ENCODE results near the gene FNIP1.

FNIP1 gene

DNA sequence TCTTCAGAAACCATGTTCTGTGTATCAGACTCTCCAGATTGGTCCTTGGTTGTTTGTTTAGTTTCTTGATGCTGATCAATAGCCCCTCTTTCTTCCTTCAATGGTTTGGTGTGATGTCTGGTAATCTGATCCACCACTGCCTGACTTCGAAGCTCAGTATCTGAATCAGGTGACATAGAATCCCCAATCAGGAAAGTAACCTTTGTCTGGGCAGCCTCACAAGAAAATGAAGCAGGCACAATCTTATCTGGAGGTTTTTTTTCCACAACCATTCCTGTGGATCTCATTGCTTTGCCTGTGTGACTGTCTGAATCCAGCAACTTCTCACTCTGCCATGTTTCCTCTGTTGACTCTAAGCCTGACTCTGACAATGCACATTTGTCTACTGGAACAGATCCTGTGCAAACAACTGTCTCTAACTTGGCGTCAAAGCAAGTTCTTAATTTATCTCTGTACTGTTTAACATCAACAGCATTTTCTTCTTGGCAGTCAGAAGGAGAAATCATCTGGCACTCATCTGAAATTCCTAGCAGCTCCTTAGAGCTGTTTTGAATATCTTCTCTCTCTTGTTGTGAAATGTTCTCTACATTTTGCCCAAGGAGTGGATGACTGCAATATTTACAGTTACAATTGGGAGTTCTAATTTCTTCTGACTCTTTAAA is 124.7 kb downstream of the FNIP1 start:
- TF ChIP-seq, protein P1, sequence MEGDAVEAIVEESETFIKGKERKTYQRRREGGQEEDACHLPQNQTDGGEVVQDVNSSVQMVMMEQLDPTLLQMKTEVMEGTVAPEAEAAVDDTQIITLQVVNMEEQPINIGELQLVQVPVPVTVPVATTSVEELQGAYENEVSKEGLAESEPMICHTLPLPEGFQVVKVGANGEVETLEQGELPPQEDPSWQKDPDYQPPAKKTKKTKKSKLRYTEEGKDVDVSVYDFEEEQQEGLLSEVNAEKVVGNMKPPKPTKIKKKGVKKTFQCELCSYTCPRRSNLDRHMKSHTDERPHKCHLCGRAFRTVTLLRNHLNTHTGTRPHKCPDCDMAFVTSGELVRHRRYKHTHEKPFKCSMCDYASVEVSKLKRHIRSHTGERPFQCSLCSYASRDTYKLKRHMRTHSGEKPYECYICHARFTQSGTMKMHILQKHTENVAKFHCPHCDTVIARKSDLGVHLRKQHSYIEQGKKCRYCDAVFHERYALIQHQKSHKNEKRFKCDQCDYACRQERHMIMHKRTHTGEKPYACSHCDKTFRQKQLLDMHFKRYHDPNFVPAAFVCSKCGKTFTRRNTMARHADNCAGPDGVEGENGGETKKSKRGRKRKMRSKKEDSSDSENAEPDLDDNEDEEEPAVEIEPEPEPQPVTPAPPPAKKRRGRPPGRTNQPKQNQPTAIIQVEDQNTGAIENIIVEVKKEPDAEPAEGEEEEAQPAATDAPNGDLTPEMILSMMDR (conservative IDR thresholded peaks at IDR 0.05; ENCODE audit: low read depth, low read length): no peak
- no peak for DNase-seq (ENCODE audit: low read depth)

DNA sequence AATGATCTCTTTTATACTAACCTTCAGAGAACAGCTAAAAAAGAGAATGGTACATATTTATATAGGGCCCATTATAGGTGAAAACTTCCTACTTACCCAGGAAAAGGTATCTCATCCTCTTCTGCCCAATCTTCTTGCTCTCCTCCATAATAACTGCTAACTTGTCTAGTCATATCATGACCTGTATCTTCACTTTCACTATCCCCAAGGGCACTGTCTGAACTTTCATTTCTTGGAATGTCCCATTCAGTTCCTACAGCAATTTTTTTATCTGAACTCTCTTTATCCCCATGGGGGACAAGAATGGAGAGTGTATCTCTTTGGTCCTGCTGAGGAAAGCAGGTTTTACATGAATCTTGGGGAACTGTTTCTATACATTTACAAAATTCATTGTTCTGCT is 125.4 kb downstream of the FNIP1 start:
- TF ChIP-seq, protein P1 (conservative IDR thresholded peaks at IDR 0.05; ENCODE audit: low read depth, low read length): no peak
- DNase-seq (ENCODE audit: low read depth): no peak
- H3K4me3 ChIP-seq (ENCODE audit: low read length): no peak overlapping the region

More for the DNA sequence above, 124.7 kb downstream of the FNIP1 start:
- H3K4me3 ChIP-seq (ENCODE audit: low read length): no peak overlapping the region

DNA sequence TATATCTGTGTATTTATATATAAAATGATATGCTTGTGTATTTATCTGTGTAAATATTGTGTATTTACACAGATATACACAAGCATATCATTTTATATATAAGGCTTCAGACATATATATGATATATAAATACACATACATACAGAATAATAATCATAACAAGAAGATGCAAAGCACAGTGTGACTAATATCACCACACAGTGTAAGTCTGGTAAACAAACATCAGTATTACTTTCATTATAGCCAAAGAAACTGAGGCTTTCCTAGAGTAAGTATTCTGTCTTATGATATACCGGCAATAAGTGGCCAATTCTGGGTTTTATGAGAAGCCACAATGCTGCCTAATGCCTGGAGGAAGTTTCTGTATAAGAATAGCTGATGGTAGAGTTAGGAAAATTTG is 131.9 kb downstream of the FNIP1 start:
- H3K4me3 ChIP-seq (ENCODE audit: low read length): no peak overlapping the region
- no peak for DNase-seq (ENCODE audit: low read depth)
- TF ChIP-seq, protein P1 (conservative IDR thresholded peaks at IDR 0.05; ENCODE audit: low read depth, low read length): no peak

DNA sequence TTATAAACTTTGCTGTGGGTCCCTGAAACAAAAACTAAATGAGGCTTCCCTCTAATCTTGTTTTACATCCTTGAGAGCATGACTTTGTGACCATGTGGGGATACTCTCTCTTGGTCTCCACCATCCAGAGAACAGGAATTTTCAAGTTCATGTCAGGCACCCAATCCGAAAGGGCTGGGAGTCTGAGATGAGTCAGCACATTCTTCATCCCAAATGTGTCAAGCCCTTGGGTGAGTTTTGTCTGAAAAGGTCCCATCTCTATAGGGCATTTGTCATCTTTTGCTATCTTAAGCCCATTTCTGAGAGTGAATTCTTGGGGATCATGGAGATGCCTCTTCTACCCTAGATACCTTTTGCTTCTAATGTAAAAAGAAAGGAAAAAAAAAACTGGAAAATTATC is 134.9 kb downstream of the FNIP1 start:
- TF ChIP-seq, protein P1 (conservative IDR thresholded peaks at IDR 0.05; ENCODE audit: low read depth, low read length): no peak
- DNase-seq (ENCODE audit: low read depth): no peak
- no peak overlapping the region for H3K4me3 ChIP-seq (ENCODE audit: low read length)

DNA sequence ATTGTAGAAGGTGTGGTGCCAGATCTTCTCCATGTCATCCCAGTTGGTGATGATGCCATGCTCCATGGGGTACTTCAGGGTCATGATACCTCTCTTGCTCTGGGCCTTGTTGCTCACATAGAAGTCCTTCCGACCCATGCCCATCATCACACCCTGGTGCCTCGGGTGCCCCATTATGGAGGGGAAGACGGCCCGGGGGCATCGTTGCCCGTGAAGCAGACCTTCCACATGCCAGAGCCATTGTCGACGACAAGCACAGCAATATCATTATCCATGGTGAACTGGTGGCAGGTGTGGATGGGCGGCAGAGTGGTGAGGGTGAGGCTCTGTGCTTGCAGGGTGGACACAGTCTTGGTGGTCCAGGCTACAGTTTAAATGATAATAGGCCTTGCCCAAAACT is 137.0 kb downstream of the FNIP1 start:
- no peak overlapping the region for H3K4me3 ChIP-seq (ENCODE audit: low read length)
- no peak for DNase-seq (ENCODE audit: low read depth)

DNA sequence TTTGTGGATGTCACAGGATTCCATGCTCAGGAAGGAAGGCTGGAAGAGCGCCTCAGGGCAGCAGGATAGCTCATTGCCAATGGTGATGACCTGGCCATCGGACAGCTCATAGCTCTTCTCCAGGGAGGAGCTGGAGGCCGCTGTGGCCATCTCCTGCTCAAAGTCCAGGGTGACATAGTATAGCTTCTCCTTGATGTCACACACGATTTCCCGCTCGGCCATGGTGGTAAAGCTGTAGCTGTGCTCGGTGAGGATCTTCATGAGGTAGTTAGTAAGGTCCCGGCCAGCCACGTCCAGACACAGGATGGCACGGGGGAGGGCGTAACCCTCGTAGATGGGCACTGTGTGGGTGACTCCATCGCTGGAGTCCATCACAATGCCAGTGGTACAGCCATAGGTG is 137.5 kb downstream of the FNIP1 start:
- TF ChIP-seq, protein P1 (conservative IDR thresholded peaks at IDR 0.05; ENCODE audit: low read depth, low read length): no peak
- no peak overlapping the region for H3K4me3 ChIP-seq (ENCODE audit: low read length)
- no peak for DNase-seq (ENCODE audit: low read depth)

More for the DNA sequence above, 137.0 kb downstream of the FNIP1 start:
- TF ChIP-seq, protein P1 (conservative IDR thresholded peaks at IDR 0.05; ENCODE audit: low read depth, low read length): no peak

DNA sequence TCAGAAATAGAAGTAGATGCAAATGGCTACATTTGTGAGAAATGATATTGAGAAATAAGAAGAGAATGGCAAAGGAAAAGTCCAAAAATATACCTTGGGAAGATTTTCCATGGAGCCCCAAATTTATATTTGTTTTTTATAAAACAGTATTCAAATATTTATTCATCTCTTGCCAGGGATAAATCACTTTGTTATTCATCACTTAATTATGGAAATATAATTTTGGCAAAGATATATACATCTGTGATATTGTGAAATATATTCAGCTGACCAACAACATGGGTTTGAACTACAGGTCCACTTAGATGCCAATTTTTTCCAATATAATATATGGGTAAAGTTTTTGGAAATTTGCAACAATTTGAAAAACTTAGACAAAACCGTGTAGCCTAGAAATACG is 142.0 kb downstream of the FNIP1 start:
- H3K4me3 ChIP-seq (ENCODE audit: low read length): no peak overlapping the region
- TF ChIP-seq, protein P1 (conservative IDR thresholded peaks at IDR 0.05; ENCODE audit: low read depth, low read length): no peak
- no peak for DNase-seq (ENCODE audit: low read depth)

Data from retinal pigment epithelial cell (primary cell).